HepG2 (cell line): ENCODE data around the gene HSD11B2.

ENCODE experiments used
- ATF3 ChIP-seq: sonication (generic); formaldehyde crosslinking; IDR thresholded peaks from 2 replicates; pipeline ENCODE4 v1.4.0; 2020; ENCODE audit warnings: missing genetic modification reagents
- CHD2 ChIP-seq: IDR thresholded peaks from 2 replicates; pipeline ENCODE4 v1.6.1; 2011; ENCODE audit warnings: low read depth, low read length, improper control_type of control experiment
- CTCF ChIP-seq: sonication (generic); formaldehyde crosslinking; IDR thresholded peaks from 2 replicates; pipeline ENCODE4 v1.5.0; 2020; ENCODE audit warnings: mild to moderate bottlenecking, missing genetic modification reagents, moderate library complexity
- DRAP1 ChIP-seq: IDR thresholded peaks from 2 replicates; pipeline ENCODE4 v1.6.1; 2016; ENCODE audit warnings: missing genetic modification reagents, missing compliant biosample characterization
- HNRNPK ChIP-seq: fragments of 200-400 bp; formaldehyde crosslinking; IDR thresholded peaks from 2 replicates; pipeline ENCODE4 v1.6.1; 2018; ENCODE audit warnings: low read length, low read depth, moderate library complexity, mild to moderate bottlenecking; ENCODE audit not compliant: poor library complexity, severe bottlenecking
- KDM1A ChIP-seq: IDR thresholded peaks from 2 replicates; pipeline ENCODE4 v1.6.1; 2016; ENCODE audit warnings: missing compliant biosample characterization
- NKX3-1 ChIP-seq: sonication (generic); formaldehyde crosslinking; IDR thresholded peaks from 2 replicates; pipeline ENCODE4 v1.5.0; 2020; ENCODE audit warnings: missing genetic modification reagents
- POLR2AphosphoS2 ChIP-seq: IDR thresholded peaks from 2 replicates; pipeline ENCODE4 v1.6.1; 2011; ENCODE audit warnings: low read depth, low read length, improper control_type of control experiment
- SRSF9 ChIP-seq: fragments of 200-400 bp; formaldehyde crosslinking; IDR thresholded peaks from 2 replicates; pipeline ENCODE4 v1.6.1; 2018; ENCODE audit warnings: borderline replicate concordance, mild to moderate bottlenecking, low read depth, low read length; ENCODE audit not compliant: insufficient read depth, poor library complexity, severe bottlenecking
- TOE1 ChIP-seq: sonication (generic); formaldehyde crosslinking; IDR thresholded peaks from 2 replicates; pipeline ENCODE4 v1.4.0; 2020; ENCODE audit warnings: mild to moderate bottlenecking, missing genetic modification reagents
- ZNF691 ChIP-seq: sonication (generic); formaldehyde crosslinking; IDR thresholded peaks from 2 replicates; pipeline ENCODE4 v1.4.0; 2020; ENCODE audit warnings: missing genetic modification reagents, low read depth, mild to moderate bottlenecking, borderline replicate concordance
- ZNF761 ChIP-seq: sonication (generic); formaldehyde crosslinking; conservative IDR thresholded peaks from 2 replicates; pipeline ENCODE4 v1.4.0; 2020; ENCODE audit warnings: mild to moderate bottlenecking, missing genetic modification reagents

- TF ChIP-seq NKX3-1 (no peak), HNRNPK (no peak), CTCF (CRISPR knock-in tag) (no peak), TOE1 (CRISPR knock-in tag) (no peak), CHD2 (no peak), ATF3 (CRISPR knock-in tag) (no peak), SRSF9 (no peak), POLR2AphosphoS2 (no peak), ZNF691 (no peak), KDM1A (CRISPR knock-in tag) (no peak), DRAP1 (CRISPR knock-in tag) (no peak), ZNF761 (CRISPR knock-in tag) (no peak)
Observed at GRCh38 chr16:67395458-67396158, 35.3 kb upstream of the HSD11B2 start.
